COR-L47 (cell line): Measurements from ENCODE around the gene RPL15.
A peak's percentile ranks its signal among the peaks of the same experiment; 100 is the strongest.

ENCODE experiments used
- DNase-seq: peaks from one replicate; lab custom pipeline; 2025; lab: John Stamatoyannopoulos, UW

Gene RPL15

DNA sequence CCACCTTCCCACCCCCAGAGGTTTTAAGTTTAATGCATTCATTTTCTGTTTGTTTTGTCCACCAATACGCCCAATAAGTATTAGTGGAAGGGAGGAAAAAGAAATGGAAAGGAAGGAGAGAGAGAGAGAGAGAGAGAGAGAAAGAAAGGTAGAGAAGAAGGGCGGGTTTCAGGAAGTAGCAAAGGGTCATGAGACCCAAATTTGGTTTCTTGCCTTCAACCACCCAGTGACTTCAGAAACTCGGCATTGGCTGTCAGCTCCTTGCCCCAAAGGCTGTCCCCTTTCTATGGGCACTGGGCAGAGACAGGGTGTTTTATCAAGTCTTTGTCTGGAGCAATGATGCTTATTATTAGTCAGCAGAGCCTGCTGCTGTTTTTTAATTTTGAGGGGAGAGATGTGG lies 14.7 kb downstream of the RPL15 start:
- DNase-seq = no peak

DNA sequence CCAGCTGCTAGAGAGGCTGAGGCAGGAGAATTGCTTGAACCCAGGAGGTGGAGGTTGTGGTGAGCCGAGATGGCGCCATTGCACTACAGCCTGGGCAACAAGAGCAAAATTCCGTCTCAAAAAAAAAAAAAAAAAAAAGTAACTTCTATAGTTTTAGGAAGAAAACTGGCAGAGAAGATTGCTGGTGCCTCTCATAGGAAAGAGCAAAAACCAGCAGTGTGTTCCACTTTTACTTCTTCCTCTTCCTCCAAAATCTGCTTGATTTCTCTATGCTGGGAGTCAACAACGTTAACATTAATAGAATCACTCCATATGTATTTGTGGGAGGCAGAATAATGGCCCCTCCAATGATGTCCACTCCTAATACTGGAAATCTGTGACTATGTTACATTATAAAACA lies 15.6 kb downstream of the RPL15 start:
- no peak for DNase-seq

DNA sequence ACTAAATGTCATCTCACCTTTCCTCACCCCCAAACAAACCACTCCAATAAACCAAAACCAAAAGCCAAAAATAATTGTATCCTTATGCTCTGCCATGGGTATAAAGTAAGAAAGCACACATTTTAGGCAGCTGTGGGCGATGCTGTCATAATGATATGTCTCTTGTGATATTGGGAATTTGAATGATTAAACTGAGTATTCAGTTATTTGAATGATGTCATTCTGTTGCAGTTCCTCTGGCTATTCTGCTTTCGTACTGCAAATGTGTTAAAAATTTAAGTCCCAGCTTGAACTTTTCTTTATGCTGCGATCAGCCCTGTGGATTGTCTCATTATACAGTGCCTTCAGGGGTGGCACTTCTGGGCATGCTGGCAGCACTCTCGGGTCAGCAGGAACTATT lies 17.3 kb downstream of the RPL15 start:
- no peak for DNase-seq

DNA sequence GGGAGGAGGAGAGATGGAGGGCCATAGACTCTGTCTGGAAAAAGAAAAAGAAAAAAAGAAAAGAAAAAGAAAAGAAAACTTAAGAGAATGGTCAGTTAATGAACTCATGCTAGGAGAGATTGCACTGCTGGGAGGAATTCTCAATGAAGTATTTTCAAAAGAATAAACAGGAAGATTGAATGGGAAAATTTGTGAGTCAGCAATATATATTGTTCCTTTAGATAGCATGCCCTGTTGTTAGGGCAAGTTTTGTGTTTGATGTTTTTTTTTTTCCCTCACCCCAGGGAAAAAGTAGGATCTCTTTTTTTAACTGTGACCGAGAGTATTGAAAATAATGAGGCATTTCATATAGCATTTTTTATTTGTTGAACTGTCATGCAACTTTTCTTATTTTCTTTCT lies 20.4 kb downstream of the RPL15 start:
- DNase-seq = no peak

DNA sequence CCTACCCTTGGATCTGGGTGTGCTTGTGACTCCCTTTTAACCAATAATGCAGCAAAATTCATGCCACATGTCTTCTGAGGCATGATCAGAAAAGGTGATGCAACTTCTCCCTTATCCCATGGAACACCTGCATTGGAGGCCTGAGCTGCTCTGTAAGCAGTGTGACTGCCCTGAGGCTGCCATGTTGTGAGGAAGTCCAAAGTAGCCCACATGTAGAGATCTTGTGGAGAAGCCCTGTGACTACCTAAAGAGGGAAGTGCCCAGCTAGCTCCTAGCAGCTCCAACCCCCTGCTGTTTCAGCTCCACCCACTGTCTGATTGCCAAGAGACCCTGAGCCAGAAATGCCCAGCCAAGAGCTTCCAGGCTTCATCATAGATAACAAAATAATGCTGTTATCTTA lies 21.8 kb downstream of the RPL15 start:
- no peak for DNase-seq

DNA sequence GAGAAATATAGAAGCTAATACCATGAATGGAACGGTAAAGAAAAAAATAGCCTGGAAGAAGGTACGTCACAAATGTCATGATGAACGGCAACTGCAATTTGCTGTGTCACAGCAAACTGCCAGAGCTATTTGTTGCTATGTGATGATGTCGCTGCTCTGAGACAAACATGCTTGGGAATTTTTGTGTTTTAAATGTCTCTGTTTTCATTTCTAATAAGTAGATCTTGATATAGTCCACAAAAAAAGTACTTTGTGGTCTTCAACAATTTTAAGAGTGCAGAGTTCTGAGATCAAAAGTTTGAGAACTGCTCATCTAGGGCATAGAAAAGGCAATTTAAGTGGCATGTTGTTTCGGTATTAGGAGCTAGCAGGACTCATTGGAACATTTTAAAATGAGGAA lies 23.8 kb downstream of the RPL15 start:
- DNase-seq = no peak

DNA sequence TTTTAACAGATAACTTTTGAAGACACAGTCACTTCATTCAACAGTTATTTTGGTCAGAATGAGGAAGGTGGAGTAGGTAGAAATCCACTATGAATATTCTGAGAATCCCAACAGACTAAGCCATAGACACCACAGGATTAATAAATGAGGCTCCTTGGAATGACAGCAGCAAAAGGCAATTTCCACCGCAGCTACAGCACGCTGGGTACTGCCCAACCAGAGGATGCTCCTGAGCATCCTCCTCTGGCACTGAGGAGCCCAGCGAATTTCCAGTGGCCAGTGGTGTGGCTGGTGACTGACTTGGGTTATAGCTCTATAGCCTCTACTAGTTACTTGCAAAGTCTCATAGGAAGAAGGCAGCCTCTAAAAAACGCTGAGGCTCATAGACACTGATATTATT lies 24.5 kb downstream of the RPL15 start:
- DNase-seq = no peak

DNA sequence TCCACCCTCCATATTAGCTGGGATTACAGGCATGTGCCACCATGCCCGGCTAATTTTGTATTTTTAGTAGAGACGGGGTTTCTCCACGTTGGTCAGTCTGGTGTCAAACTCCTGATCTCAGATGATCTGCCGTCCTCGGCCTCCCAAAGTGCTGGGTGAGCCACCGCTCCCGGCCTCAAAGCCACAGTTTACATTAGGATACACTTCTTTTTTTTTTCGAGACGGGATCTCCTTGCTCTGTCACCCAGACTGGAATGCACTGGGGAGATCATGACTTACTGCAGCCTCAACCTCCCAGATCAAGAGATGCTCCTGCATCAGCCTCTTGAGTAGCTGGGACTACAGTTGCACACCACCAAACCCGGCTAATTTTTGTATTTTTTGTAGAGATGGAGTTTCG lies 25.6 kb downstream of the RPL15 start:
- no peak for DNase-seq

DNA sequence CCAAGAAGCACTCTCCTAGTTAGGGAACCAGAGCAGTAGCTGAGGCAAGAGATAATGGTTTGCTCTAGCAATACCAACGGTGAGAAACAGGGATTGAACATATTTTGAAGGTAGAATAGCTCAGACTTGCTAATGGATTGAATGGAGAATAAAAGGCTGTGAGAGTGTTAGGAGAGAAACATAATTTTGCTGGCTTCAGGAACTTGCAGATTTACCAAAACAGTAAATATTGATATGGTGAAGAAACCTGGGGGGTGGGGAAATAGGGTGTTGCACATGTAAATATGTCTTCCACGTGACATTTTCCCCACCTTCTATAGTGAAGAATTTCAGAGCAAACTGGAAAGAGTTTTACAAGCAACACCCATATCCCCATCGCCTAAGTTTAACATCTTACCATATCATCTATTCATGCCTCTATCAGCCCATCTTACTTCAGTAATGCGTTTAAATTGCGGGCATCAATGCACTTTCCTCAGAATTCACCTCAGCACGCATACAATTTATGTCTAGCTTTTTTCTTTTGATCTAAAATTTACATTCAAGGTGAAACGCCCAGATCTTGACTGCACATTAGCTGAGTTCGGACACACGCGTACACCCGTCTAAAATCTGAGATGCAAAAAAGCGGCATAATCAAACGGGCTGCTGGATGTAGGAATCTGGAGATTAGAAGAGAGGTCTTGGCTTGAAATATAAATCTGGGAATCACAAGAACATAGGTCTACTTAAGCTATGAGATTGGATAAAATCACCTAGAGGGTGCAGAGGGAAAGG lies 27.3 kb downstream of the RPL15 start:
- no peak for DNase-seq

DNA sequence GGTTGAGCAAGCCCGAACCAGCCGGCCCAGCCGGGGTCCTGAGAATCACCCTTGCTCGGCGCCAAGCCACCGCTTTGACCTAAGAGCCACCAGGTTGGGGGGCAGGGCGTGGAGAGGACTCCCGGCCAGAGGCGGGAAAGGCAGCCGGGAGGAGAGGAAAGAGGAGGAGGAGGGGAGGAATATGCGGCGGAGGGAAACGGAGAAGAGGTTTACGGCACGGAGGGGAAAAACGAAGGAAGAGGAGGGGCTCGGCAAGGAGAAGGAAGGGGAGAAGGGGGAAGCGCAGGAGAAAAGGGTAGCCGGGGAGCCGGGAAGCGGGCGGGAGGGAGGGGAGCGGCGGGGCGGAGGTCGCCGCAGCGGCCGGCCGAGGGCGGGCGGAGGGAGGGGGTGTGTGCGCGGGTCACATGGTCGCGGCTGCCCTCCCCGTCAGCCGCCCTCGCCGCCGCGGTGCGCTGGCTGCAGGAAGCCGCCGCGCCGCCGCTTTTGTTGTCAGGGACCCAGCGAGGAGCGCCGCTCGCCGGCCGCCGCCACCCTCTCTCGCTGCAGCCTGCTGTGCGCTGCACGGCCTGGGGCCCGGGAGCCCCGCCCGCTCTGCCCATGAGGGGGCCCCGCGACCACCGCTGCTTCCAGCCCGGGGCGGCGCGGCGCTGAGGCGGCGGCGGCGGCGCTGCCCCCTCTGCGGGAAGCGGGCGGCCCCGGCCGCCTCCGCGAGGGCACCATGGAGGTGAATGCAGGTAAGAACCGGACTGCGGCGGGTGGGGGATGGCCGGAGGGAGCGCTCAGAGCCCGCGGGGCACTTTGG lies 28.1 kb downstream of the RPL15 start, which contains the start of gene NR1D2:
Gene NR1D2 (plus strand): TSS at position 426 of the 802 bp plus-strand sequence. CDS start 293 bp downstream, at position 719.
- DNase-seq = peak; percentile 54

DNA sequence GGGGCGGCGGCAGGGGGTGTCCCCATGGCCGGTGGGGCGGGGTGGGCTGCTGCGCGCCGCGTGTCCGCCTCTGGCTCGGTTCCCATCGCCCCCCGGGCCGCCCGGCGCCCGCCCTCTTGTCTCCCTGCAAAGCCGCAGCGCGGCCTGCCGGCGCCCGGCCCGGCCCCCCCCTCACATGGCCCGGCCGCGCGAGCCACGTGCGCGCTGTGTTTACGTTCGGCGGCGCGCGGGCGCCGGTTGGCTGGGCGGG lies 28.7 kb downstream of the RPL15 start:
- no peak for DNase-seq

DNA sequence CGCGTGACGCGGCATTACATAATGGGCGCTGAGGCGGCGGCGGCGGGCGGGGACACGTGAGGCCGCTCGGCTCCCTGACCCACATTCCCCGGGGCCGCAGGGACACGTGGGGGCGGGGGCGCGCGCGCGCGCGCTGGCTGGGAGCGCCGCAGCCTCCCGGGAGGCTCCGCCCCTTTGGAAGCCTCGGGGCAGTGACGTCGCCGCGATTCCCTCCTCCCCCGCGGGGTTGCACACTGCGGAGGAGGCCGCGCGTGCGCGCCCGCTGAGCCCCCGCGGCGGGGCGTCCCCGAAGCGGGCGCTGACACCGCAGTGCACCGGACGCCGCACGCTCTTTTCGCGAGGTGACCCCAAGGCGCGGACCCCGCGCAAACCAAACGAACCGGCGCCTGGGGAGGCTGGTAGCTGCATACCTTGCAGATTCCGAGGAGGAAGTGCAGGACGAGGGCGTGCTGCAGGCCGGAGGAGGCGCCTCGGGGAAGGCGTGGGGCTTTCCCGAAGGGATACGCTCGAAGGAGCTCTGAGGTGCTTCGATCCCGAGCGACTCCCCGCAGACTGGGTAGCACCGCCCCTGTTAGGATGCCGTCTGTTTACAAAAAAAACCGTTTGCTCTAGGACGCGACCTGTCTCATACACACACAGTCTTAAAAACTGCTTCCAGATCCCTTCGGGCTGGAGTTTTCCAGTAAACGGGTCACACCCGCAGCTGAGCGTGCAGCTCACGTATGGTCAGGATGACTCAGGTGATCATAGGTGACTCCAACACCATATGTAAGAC lies 29.2 kb downstream of the RPL15 start:
- DNase-seq = peak; percentile 87

DNA sequence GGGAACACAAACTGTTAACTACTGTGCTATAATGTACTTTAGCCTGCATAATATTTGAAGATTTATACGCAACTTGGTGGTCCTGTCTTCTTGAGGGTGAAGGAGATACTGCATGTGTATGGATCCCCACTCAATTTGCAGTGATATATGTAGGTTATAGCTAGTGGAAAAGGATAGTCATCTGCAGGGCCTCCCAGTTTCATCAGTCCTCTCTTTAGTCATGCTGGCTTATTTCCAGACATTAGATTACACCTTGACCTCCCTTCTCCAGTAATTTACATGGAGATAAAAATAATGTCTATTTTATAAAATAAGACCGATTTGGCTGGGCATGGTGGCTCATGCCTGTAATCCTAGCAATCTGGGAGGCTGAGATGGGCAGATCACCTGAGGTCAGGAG lies 31.8 kb downstream of the RPL15 start:
- no peak for DNase-seq

DNA sequence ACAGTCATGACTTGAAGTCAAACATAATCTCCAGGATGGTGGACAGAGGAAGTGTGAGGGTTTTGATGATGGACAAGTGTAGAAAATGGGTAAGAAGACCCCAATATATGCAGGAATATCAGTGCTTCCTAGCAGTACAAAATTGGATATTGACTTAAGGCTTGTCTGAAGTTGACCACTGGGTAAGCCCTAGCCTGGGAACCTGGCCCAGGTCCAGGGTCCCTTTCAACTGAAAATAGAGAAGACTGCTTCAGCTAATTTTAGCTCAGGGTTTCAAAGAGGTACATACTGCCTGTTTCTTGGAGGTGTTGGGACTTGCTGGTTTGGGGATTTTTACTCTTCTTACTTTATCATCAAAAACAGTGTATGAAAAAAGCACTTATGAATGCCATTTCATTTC lies 32.9 kb downstream of the RPL15 start:
- DNase-seq = no peak

DNA sequence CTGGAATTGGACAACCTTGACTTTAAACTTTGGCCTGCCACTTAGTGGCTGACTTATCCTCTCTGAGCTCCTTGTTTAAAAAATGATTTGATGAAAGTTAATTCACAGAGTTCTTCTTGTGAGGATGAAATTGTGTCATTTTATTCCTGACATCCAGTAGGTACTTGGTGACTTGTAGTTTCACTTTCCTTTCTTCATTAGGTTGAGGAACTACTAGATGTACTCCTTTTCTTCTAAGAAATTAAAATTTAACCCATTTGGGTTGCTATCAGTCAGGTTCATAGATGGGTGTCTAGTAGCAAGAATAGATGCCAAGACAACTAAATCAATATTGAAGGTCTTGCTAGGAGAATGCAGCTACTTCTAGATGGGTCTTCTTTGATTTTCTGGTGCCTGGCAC lies 33.4 kb downstream of the RPL15 start:
- DNase-seq = no peak

DNA sequence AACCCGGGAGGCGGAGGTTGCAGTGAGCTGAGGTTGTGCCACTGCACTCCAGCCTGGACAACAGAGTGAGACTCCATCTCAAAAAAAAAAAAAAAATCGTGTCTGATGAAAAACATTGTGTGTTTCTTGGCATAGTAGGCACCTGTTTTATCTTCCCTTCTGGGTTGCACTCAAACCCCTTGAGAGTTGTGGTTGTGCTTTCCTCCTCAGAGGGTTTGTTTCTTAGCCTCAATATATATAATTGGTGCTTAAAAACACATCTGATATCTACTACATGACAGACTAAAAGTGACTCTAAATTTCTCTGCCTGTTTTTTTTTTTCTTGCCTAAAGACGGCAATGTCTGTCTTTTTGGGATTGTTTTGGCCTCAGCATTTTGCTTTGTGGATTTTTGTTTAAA lies 35.7 kb downstream of the RPL15 start:
- DNase-seq = no peak

DNA sequence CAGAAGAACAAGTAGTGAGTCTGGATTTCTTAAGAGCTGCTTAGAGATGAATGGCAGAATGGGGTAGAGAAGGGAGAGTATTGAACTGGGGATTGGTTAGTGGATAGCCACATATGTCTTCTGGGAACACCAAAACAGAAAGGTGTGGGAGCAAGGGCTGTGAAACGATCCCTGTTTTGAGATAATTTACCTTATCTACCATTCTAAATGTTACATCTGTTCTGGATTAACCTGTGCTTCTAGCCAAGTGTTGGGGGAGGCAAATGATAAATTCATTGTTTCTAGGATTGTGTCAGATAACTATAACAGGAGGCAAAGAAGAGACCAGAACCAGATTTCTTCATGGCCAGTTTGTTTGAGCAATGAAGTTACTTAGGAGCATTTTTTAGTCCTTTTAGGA lies 36.6 kb downstream of the RPL15 start:
- DNase-seq = no peak

DNA sequence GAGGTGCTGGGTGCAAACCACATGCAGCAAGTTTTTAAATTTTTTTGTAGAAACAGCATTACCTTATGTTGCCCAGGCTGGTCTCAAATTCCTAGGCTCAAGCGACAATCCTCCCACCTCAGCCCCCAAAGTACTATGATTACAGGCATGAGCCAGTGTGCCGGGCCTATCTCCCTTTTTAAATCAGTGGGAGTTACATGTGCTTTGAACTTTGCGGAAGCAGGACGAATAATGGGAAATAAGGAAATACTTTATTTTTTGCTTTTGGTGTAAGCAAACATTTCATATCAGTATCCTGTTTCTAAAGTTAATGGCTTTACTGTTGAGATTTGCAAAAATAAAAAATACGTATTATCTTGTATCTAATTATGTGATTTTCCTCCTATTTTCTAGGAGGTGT lies 37.2 kb downstream of the RPL15 start:
- no peak for DNase-seq

DNA sequence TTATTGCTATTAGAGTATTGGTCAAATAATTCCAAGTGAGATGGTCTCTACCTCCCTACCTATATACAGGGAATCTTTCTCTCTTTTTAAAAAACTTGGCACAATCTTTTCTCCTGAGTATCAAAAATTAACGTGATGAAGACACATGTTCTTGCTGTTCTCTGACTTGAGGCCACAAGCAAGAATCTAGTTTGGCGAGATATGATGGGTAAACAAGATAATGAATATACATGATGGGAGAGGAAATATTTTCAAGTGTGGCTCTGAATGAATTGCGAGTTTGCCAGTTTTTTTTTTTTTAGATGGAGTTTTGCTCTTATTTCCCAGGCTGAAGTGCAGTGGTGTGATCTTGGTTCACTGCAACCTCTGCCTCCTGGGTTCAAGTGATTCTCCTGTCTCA lies 39.8 kb downstream of the RPL15 start:
- no peak for DNase-seq

DNA sequence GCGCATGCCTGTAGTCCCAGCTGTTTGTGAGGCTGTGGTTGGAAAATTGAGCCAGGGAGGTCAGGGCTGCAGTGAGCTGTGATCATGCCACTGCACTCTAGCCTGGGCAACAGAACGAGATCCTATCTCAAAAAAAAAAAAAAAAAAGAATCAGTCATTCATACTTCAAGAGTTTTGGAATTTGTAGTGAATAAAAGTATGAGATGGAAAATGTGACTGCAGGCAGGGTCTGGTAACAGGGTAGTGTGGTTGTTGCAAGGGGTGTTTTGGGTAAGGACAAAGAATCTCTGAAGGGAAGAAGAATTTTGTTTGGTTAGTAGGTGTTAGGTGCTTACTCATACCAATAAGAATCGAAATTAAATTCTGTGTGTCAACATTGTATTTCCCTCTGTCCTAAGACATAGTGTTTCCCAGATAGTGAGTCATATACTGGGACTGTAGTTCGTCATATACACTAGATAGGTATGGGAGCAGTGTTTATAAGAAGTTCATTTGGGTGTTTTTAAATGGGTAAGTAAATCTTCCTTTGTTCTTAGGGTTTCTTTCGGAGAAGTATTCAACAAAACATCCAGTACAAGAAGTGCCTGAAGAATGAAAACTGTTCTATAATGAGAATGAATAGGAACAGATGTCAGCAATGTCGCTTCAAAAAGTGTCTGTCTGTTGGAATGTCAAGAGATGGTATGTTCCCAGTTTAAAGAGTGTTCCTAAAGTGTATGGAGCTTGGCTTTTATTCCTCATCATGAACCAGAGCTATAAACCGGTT lies 42.4 kb downstream of the RPL15 start:
- DNase-seq = no peak

DNA sequence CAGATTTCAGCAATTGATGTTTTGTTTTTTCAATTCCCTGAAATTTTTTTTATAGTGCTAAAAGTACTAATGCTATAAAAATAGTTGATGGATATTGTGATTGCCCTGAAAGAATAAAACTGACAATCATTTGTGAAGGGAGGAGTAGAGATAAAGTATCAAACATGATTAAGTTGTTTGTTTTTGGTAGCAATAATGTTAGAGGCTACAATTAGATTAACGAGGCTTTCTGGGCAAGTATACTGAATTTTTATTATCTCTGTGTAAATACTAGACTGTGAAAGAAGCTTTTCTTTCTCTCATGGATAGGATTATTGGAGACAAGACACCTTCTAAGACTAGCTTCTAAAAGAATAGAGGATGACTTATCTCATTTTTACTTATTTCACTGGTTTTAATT lies 43.7 kb downstream of the RPL15 start:
- DNase-seq = peak; percentile 31

DNA sequence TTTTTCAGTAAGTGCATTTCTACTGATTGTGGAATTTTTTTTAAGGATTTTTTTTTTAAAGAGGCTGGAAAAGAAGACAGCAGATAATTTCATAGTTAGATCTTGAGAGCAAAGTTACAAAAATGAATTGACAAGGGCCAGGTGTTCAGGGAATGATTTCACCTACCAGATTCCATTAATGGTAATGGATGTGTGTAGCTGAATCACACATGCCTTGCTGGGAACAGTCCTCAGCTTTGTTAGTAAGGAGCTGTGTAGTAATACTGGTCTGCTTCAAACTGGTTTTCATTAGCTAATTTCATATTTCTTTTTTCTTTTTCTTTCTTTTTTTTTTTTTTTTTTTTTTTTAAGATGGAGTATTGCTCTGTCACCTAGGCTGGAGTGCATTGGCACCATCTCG lies 44.1 kb downstream of the RPL15 start:
- no peak for DNase-seq
